ENCODE results near the gene CTIF.

GRCh38 chr18:48646976-48647375, 108.1 kb downstream of the CTIF start:
- no peak for TF ChIP-seq POLR2A (IDR thresholded peaks at IDR 0.05)
- TF ChIP-seq, protein P1, sequence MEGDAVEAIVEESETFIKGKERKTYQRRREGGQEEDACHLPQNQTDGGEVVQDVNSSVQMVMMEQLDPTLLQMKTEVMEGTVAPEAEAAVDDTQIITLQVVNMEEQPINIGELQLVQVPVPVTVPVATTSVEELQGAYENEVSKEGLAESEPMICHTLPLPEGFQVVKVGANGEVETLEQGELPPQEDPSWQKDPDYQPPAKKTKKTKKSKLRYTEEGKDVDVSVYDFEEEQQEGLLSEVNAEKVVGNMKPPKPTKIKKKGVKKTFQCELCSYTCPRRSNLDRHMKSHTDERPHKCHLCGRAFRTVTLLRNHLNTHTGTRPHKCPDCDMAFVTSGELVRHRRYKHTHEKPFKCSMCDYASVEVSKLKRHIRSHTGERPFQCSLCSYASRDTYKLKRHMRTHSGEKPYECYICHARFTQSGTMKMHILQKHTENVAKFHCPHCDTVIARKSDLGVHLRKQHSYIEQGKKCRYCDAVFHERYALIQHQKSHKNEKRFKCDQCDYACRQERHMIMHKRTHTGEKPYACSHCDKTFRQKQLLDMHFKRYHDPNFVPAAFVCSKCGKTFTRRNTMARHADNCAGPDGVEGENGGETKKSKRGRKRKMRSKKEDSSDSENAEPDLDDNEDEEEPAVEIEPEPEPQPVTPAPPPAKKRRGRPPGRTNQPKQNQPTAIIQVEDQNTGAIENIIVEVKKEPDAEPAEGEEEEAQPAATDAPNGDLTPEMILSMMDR (IDR thresholded peaks at IDR 0.05), result no peak
